GM15510 (cell line): ENCODE measurements around the gene ZNF71.

ENCODE experiments used
- POLR2A ChIP-seq: IDR thresholded peaks from 3 replicates; pipeline ENCODE4 v1.6.1; 2011; ENCODE audit warnings: borderline replicate concordance; ENCODE audit not compliant: insufficient read length; ENCODE audit errors: extremely low read depth

ZNF71 gene

DNA sequence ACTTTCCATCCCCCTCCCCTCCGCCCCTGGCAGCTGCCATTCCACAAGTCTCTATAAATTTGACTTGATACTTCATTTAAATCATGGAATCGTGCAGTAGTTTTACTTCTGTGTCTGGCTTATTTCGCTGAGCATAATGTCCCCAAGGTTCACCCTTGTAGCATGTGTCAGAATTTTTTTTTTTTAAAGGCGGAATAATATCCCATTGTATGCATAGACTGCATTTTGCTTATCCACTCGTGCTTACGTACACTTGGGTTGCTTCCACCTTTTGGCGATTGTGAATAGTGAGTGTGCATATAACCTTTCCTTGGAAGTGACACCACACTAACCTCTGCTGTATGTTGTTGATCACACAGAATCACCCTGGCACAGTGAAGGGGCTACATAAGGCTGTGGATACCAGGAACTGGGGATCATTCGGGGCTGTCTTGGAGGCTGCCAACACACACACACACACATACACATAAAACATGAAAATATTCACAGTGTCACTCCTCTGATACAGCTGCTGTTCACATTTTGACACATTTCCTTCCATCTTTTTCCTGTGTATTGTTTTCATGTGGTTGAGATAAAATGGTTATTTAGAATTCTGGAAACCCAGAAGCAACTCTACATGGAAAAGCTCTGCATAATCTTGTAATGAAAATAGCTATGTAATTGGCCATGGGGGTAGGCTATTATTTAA lies 13.3 kb downstream of the ZNF71 start:
- TF ChIP-seq POLR2A = no peak

DNA sequence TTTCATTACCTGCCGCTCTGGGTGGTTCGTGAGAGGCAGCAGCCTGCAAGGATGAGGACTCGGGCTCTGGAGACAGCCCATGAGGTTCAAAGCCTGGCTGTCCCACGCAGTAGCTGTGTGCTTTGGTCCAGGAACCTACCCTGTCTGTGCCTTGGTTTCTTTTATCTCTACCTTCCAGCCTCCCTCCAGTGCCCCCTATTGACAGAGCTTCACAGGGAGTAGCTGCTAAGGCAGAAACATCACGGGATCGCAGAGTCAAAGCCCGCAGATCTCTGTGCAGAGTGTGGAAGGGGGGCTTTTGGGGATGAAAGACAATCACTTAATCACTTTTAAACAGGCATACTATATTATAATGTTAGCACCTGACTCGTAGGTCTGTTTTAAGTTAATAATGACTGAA lies 16.2 kb downstream of the ZNF71 start:
- TF ChIP-seq POLR2A = no peak

DNA sequence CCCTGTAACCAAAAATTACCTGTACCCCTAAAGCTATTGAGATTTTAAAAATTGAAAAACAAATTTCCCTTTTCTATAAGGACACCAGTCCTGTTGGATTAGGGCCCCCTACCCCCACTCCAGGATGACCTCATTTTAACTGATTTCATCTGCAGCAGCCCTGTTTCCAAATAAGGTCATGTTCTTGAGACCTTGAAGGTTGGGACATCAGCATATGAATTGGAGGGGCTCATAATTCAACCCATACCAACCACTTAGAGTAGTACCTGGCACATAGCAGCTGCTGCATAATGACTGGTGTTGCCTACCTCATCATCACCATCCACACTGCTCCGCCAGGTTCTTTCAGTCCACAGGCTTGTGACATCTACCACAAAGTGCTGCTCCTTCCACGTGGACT lies 17.6 kb downstream of the ZNF71 start:
- no peak for TF ChIP-seq POLR2A

DNA sequence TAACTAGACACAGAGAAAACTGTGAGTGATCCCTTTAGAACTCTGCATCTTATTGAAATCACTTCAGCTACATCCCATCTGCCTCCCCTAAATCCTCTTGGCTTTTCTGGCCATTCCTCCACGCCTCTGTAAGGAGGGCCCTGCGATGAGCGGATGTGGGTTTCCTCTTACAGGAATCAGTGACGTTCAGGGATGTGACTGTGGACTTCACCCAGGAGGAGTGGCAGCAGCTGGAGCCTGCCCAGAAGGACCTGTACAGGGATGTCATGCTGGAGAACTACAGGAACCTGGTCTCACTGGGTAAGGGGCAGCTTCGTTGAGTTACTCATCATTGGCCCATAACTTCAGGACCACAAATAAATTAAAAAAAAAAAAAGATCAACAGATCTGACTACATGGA lies 18.5 kb downstream of the ZNF71 start:
- no peak for TF ChIP-seq POLR2A

DNA sequence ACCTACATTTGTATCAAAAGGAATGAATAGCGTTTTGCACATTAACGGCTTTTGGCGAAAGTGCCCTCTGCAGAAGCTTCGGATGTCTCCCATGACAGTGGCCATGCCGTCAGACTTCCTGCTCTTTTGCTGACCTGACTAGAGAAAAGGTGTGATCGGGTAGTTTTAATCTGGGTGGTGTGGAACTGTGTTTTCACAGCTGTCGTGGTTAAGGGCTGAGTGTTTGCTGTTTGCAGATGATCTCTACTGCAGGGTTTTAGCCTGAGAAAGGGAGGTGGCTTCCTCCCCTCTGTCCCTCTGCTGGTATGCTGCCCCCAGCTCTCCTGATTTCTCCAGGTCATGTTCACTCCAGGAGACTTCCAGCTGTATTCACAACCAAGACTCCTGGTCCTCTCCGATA lies 22.4 kb downstream of the ZNF71 start:
- no peak for TF ChIP-seq POLR2A

DNA sequence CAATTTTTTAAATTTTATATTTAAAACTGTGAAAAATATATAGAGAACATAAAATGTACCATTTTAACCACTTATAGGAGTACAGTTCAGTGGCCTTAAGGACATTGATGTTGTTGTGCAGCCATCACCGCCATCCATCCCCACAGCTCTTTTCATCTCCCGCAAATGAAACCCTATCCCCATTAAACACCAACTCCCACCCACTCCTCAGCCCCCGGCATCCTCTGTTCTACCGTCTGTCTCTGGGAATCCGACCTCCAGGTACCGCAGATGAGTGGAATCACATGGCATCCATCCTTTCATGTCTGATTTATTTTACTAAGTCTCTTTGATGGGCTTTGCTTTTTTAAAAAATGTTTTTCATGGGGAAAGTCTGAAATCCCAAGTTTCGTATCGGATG lies 24.0 kb downstream of the ZNF71 start:
- no peak for TF ChIP-seq POLR2A

DNA sequence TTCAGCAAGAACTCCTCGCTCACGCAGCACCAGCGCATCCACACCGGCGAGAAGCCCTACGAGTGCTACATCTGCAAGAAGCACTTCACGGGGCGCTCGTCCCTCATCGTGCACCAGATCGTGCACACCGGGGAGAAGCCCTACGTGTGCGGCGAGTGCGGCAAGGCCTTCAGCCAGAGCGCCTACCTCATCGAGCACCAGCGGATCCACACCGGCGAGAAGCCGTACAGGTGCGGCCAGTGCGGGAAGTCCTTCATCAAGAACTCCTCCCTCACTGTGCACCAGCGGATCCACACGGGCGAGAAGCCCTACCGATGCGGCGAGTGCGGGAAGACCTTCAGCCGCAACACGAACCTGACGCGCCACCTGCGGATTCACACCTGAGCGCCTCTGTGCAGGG lies 27.3 kb downstream of the ZNF71 start:
- no peak for TF ChIP-seq POLR2A

DNA sequence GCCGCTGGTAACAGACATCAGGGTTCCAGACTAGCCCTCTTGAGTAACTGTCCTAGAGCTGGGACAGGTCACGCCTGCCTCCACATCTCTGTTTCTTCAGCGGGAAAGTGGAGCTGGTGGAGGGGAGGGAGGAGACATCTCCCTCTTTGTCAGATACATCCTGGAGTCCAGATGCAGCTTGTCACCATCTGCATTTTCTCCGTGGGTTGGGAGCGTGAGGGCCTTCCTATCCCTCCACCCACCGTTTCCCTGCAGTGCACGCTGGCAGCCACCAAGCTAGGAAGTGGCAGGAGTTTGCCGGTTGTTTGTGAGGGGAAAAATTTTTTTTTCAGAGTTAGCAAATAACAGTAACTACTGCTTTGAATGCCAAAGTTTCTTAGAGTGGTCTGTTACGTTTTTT lies 27.9 kb downstream of the ZNF71 start:
- no peak for TF ChIP-seq POLR2A

DNA sequence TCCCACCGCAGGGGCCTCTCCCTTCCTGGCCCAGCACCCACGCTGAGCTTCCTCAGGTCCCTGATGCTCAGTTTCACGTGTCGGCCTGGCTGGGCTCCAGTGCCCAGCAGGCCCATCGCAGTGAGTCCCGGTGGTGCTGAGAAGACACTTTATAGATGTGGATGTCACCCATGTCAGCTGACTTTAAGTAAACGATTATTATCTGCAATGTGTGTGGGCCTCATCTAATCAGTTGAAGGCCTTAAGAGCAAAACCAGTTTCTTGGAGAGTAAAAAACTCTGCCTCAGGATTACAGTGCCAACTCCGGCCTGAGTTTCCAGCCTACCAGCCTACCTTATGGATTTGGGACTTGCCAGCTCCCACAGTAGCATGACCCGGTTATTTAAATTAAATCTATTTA lies 30.6 kb downstream of the ZNF71 start:
- TF ChIP-seq POLR2A = no peak

DNA sequence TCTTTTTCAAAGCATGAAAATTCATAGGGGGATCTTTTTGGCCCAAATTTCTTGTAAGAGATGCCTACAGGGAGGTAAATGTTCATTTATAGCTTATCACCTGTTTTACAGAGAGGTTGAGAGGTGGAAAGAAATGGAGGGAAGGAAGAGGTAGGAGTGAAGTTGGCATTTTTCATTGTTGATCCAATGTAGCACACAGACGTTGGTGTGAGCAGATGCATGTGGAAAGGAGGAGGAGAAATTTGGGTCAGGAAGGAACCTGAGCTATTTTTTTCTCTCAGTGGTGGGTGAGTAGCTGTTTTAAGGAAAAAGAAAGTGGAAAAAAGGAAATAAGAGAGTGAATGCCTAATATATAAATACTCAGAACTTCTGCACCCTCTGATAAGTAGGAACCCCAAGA lies 37.9 kb downstream of the ZNF71 start:
- TF ChIP-seq POLR2A = no peak

DNA sequence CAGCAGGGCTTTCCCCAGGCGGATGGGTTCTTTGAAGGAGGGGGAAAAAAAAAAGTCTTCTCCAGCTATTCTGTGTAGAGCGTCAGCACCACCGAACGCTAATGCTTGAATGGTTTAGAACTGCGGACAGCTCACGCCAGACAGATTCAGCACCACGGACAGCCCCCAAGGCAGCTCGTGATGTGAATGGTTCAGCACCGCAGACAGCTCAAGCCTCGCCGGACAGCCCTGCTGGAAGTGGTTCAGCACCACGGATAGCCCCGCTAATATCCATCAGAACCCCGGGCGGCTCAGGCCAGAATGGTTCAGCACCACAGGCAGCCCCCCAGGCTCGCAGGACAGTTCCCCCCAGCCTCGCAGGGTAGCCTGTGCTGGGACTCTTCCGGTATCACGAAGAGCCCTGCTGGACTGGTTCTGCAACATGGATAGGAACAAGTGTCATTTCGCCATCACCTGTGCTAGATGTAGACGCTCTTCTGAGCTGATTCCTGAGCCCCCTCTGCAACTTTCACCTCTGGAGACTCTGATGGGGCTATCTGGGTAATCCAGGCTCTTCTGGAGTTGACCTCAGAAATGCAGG lies 43.0 kb downstream of the ZNF71 start:
- no peak for TF ChIP-seq POLR2A

DNA sequence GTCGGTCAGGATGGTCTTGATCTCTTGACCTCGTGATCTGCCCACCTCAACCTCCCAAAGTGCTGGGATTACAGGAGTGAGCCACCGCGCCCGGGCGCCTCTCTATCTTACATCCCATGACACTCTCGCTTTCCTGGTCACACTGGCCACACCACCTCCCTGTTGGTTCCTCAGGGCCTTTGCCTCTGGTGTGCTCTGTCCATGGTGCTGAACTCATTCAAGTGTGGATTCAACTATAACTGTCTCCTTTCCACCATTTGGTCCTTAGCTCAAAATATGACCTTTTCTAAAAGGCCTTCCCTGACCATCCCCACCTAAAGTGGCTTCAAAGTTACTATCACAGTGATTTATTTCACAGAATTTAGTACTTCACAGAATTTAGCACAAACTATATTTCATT lies 44.1 kb downstream of the ZNF71 start:
- TF ChIP-seq POLR2A = no peak

DNA sequence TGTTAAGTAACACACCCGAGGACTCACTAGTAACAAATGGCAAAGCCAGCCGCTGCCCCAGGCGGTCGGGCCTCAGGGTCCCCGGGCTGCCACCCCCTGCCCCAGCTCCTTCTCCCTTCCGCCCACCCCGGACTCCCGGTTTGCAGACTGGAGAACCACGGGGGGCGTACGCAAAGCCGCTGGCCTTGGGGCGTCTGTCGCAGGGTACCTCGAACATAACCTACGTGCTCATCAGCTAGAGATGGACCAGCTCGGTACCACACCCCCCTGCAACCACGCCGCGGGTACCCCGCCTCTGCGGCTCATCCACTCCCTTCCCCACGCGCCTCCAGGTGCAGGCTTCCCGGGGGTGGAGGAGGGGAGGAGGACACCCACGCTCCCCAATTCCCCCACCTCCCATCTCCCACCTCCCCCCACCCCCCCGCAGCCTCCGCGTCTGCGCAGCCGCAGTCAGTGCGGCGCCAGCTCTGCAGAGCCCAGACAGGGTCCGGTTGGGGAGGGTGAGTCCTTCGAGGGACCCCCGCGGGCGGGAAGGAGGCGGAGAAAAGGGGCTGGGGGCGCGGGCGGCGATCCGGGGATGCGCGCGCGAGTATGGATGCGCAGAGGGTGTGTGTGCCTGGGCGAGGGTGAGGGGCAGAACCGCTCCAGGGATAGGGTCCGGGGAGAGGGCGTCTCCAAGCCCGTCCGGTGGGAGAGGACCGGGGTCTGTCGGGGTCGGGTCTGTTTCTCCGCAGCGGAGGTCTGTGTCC lies 47.8 kb downstream of the ZNF71 start, which contains the start of gene SMIM17:
TSS of gene SMIM17 (plus strand) at position 449 of the 749 bp plus-strand sequence. CDS start 2,509 bp downstream, outside the sequence.
- TF ChIP-seq POLR2A = no peak

DNA sequence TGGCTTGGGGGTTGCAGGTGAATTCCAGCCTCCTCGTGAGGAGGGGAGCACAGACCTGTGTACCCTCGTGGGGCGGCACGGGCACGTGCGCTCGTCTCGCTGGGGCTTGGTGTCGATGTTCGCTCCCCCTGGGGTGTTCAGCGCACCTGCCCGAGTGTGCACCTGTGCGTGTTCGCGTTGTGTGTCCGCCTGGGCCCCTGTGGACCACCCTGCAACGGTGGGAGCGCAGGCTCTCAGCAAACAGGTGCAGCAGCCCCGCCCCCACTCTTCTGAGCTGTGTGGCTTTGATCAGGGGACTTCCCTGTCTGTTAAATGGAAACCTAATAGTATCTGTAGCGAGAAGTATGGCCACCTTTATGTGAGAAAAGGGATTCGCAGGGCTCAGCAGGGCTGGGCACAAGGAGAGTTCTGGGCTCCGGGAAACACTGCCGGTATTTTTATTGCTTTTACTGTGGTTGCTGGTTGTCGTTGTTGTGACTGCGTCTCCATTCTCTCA lies 48.4 kb downstream of the ZNF71 start:
- no peak for TF ChIP-seq POLR2A

DNA sequence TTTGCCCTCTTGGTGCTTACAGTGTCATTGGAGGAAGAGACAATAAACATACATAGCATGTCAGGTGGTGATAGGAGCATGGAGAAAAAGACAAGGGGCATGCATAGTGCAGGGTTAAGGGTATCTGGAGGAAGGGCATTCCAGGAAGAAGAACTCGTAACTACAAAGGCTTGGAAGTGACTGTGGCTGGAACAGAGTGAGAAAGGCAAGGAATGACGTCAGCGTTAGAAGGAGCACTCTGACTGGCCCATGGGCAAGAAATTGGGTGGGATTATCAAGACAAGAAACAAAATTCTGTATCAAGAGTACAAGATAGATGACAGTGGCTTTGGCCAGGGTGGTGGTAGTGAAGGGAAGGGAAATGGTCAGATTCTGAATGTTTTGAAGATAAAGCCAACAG lies 59.0 kb downstream of the ZNF71 start:
- no peak for TF ChIP-seq POLR2A

DNA sequence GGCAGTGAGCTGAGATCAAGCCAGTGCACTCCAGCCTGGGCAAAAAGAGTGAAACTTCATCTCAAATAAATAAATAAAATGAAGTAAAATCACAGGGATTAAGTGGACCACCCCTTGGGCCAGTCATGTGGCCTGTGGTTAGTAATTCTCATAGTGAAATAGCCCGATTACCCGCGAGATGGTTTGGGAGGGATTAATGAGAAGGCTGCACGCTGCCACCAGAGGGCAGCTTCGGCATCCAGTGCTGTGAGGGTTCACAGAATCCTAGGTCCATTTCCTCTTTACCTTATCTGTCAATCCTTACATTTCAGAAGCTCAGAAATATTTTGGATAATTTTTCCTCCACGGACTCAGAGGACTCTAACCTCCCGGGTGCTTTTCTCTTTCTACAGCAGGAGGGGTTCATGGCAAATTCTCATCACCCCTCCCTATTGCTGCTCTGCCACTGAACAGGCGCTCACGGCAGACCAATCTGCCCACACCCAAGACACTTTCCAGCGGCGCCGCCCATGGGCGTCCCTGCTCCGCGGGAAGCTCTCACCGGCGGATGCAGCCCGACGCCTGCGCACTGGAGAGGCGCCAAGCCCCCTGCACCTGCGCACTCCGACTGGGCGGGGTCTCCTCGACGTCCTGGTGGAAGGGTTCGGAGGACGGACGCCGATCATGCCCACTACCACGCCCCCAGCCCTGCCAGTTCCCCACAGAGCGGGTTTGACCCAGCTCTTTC lies 65.4 kb downstream of the ZNF71 start:
- no peak for TF ChIP-seq POLR2A

DNA sequence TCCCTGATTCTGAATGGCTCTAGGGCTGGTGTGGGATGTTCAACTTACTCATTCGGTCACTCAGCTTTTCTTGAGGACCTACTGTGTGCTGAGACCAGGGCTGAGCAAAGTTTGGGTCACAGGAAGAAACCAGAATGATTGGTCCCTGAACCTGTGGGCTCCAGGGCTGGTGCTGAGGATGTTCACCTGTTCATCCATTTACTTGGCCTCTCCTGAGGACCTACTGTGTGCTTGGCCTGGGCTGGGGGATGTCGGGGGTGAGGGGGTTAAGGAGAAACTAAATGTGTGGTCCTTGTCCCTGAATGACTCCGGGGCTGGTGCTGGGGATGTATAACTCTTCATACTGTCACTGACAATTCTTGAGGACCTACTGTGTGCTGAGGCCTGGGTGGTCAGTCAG lies 66.1 kb downstream of the ZNF71 start:
- no peak for TF ChIP-seq POLR2A
